Duodenal mucosa (tissue), 2 donors: ENCODE results near the gene HMGN3.

ENCODE experiments used
- H3K27ac ChIP-seq: one replicate; pipeline ENCODE4 v1.7.0; 2013; ENCODE audit warnings: low read depth, low read length
- H3K27me3 ChIP-seq, 2 donors: one replicate each; pipeline ENCODE4 v1.7.0; 2013; ENCODE audit warnings: low read length in 2 of 2, control low read depth in 1 of 2; ENCODE audit not compliant: insufficient read depth in 2 of 2, control insufficient read depth in 1 of 2
- H3K36me3 ChIP-seq, 2 donors: one replicate each; pipeline ENCODE4 v1.7.0; 2013; ENCODE audit warnings: low read length in 2 of 2, control low read depth in 1 of 2; ENCODE audit not compliant: insufficient read depth in 2 of 2, control insufficient read depth in 1 of 2
- H3K4me1 ChIP-seq, 2 donors: one replicate each; pipeline ENCODE4 v1.7.0; 2013; ENCODE audit warnings: low read length in 2 of 2, control low read depth in 1 of 2; ENCODE audit not compliant: insufficient read depth in 2 of 2, control insufficient read depth in 1 of 2
- H3K4me3 ChIP-seq, 2 donors: one replicate each; pipeline ENCODE4 v1.7.0; 2013; ENCODE audit warnings: low read length in 2 of 2, low read depth in 1 of 2
- H3K9ac ChIP-seq, 2 donors: one replicate each; pipeline ENCODE4 v1.7.0; 2013; ENCODE audit warnings: low read length in 2 of 2, low read depth in 1 of 2
- H3K9me3 ChIP-seq, 2 donors: one replicate each; pipeline ENCODE4 v1.7.0; 2013; ENCODE audit warnings: low read length in 2 of 2, control low read depth in 1 of 2; ENCODE audit not compliant: control insufficient read depth in 1 of 2

HMGN3 gene

DNA sequence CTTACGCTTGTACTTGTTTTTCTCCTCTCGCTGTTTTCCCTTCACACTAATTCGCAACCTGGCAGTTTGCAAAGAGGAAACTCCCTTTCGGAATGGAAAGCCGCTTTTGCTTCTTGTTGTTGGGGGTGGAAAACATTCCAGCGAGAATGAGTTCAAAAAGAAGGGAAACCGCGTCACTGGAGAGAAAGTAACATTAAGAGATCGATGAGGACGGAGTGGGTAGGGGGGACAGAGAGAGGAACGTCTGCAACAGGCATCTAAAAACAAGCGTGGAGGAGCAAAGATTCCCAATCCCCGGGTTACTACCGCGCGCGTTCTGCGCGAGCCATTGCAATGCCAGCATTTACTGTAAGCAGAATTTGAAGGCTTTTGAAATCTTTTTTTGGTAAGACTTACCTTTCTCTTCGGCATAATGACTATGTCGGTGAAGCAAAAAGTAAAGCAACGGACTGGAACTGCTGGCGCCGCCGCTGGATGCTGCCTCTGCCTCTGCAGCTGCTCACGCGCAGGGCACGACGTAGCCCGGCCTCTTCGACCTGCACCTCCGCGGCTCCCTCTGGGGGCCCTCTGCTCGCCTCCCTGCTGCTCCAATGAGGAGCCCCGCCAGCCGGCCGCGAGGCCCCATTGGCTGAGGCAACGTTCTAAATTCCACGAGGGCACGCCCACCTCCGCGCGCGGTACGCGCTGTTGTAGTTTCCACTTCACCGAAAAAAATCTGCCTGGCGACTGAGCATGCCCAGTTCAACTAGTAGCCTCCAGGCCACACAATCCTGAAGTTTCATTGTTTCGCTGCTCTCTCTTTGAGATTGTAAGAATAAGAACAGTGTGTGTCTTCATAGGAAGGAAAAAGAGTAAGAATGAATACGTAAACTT is at the start of gene HMGN3:
Gene HMGN3, minus strand, starts transcription at position 533 of the 873 bp plus-strand sequence.
- no peaks in the 10 kb centered on the region for H3K27me3 ChIP-seq
- no peaks in the 10 kb centered on the region for H3K36me3 ChIP-seq
- H3K4me3 ChIP-seq = peak within 1 kb of the TSS; percentile 96 to 100
- H3K9ac ChIP-seq = peak within 1 kb of the TSS; percentile 83 to 84
- peak within 1 kb of the TSS; percentile 89 for H3K27ac ChIP-seq
- peaks cover 12 to 14% of the 10 kb centered on the region in 2 donors for H3K4me1 ChIP-seq
- H3K9me3 ChIP-seq = no peaks in the 10 kb centered on the region

DNA sequence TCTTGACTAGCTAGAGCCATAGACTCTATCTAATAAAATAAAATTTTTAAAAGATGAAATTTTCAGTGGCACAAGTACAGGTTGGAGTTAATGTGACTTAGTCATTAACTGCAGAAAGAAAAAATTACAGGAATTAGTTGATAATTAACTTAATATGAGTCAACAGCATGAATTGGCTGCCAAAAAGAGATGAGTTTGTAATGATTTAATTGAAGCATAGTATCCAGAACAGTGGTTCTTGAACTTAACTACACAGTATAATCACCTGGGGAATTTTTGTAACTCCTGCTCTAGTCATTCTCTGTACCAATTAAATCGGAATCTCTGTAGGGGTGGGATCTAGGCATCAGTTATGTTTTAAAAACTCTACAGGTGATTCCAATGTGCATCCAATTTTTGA is 46.3 kb upstream of the HMGN3 start:
- Histone ChIP-seq H3K4me3 (no peak overlapping the region), H3K27ac (no peak overlapping the region), H3K27me3 (no peaks in the 10 kb centered on the region), H3K9me3 (no peaks in the 10 kb centered on the region), H3K9ac (no peak overlapping the region), H3K36me3 (no peaks in the 10 kb centered on the region), H3K4me1 (no peaks in the 10 kb centered on the region)

DNA sequence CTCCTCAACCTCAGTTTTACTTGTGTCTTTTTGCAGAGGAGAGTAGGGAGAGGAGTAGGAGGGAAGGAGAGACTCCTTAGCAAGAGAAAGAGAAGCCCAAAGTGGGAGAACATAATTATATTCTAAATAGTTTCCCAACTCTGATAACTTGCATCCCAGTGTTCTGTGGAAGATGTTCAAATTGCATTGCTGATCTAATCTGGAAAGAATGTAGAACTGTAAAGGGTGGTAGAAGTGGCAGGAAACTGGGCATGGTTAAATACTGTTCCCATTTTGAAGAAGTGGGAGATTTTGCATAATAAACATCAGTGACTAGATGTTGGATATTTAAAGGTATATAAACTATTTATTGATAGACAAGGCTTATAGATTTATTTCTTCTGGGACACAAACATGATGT is 42.6 kb upstream of the HMGN3 start:
- H3K9me3 ChIP-seq = no peaks in the 10 kb centered on the region
- no peak overlapping the region for H3K4me3 ChIP-seq
- H3K27me3 ChIP-seq = no peaks in the 10 kb centered on the region
- H3K9ac ChIP-seq = no peak overlapping the region
- no peaks in the 10 kb centered on the region for H3K36me3 ChIP-seq
- H3K4me1 ChIP-seq = no peaks in the 10 kb centered on the region
- H3K27ac ChIP-seq = no peak overlapping the region

GRCh38 chr6:79269877-79270276 is 35.4 kb upstream of the HMGN3 start:
- Histone ChIP-seq H3K9ac (no peak overlapping the region), H3K27ac (no peak overlapping the region), H3K4me1 (no peaks in the 10 kb centered on the region), H3K27me3 (no peaks in the 10 kb centered on the region), H3K4me3 (no peak overlapping the region), H3K36me3 (no peaks in the 10 kb centered on the region), H3K9me3 (peaks cover 0 to 4% of the 10 kb centered on the region in 2 donors)

DNA sequence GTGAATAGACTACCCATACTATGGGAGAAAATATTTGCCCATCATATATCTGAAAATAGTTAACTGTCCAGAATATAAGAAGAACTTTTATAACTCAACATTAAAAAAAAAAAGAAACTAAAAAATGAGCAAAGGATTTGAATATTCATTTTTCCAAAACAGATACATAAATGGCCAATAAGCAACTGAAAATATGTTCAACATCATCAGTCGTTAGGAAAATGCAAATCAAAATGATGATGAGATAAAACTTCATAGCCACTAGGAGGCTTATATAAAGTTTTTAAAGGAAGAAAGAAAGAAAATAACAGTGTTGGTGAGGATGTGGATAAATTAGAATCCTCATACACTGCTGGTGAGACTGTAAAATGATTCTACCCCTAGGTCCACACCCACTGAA is 32.6 kb upstream of the HMGN3 start:
- no peak overlapping the region for H3K4me3 ChIP-seq
- no peaks in the 10 kb centered on the region for H3K36me3 ChIP-seq
- no peak overlapping the region for H3K27ac ChIP-seq

GRCh38 chr6:79266051-79266450 is 31.6 kb upstream of the HMGN3 start:
- H3K36me3 ChIP-seq = no peaks in the 10 kb centered on the region
- no peaks in the 10 kb centered on the region for H3K27me3 ChIP-seq
- peaks cover 0 to 4% of the 10 kb centered on the region in 2 donors for H3K9me3 ChIP-seq
- no peak overlapping the region for H3K4me3 ChIP-seq
- no peak overlapping the region for H3K27ac ChIP-seq
- H3K9ac ChIP-seq = no peak overlapping the region
- H3K4me1 ChIP-seq = no peaks in the 10 kb centered on the region

More for the DNA sequence above, 32.6 kb upstream of the HMGN3 start:
- Histone ChIP-seq H3K9ac (no peak overlapping the region), H3K27me3 (no peaks in the 10 kb centered on the region), H3K9me3 (peaks cover 0 to 4% of the 10 kb centered on the region in 2 donors), H3K4me1 (no peaks in the 10 kb centered on the region)

- Histone ChIP-seq H3K4me1 (no peaks in the 10 kb centered on the region), H3K9ac (no peak overlapping the region), H3K36me3 (no peaks in the 10 kb centered on the region), H3K27me3 (no peaks in the 10 kb centered on the region), H3K27ac (no peak overlapping the region), H3K4me3 (no peak overlapping the region), H3K9me3 (peaks cover 0 to 4% of the 10 kb centered on the region in 2 donors)
These were observed 28.9 kb upstream of the HMGN3 start for GRCh38 chr6:79263359-79263758.

DNA sequence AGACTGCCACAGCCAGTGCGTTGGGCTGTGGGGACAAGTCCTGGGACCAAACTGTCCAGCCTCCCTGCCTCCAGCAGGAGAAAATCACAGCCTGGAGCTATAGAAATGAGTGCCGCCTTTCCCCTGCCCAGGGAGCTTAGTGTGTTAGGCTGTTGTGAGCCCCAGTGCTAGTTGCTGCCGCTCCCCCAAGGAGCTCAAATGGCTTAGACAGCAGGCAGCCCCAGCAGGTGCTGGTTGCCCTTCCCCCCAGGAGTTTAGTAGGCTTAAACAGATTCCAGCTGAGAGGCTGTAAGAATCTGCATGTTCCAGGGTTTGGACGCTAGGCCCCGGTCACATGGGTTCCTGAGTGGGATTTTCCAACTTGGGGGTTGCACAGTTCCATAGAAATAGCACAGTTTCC is 27.2 kb upstream of the HMGN3 start:
- no peak overlapping the region for H3K9ac ChIP-seq
- H3K9me3 ChIP-seq = no peaks in the 10 kb centered on the region
- H3K4me1 ChIP-seq = no peaks in the 10 kb centered on the region
- H3K27me3 ChIP-seq = no peaks in the 10 kb centered on the region
- H3K4me3 ChIP-seq = no peak overlapping the region
- H3K36me3 ChIP-seq = no peaks in the 10 kb centered on the region
- H3K27ac ChIP-seq = no peak overlapping the region

DNA sequence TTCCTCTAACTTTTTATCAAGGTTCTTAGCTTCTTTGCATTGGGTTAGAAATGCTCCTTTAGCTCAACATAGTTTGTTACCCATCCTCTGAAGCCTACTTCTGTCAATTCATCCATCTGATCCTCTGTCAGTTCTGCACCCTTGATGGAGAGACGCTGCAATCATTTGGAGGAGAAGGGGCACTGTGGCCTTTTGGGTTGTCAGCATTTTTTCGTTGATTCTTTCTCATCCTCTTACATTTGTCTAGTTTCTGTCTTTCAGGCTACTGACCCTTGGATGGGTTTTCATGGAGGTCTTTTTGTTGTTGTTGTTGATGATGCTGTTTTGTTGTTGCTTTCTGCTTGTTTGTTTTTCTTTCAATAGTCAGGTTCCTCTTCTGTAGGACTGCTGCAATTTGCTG is 26.3 kb upstream of the HMGN3 start:
- H3K4me1 ChIP-seq = no peaks in the 10 kb centered on the region
- H3K27me3 ChIP-seq = no peaks in the 10 kb centered on the region
- no peak overlapping the region for H3K9ac ChIP-seq
- H3K36me3 ChIP-seq = no peaks in the 10 kb centered on the region
- H3K27ac ChIP-seq = no peak overlapping the region
- H3K4me3 ChIP-seq = no peak overlapping the region
- no peaks in the 10 kb centered on the region for H3K9me3 ChIP-seq

GRCh38 chr6:79257381-79258205 is 23.1 kb upstream of the HMGN3 start:
- Histone ChIP-seq H3K4me3 (no peak overlapping the region), H3K36me3 (no peaks in the 10 kb centered on the region), H3K27ac (no peak overlapping the region), H3K27me3 (no peaks in the 10 kb centered on the region), H3K9me3 (no peaks in the 10 kb centered on the region), H3K4me1 (no peaks in the 10 kb centered on the region), H3K9ac (no peak overlapping the region)
